Kidney epithelial cell (primary cell): ENCODE results near the gene TXLNG. TPM values are rescaled to one million over a fixed set of nuclear protein-coding genes. Genes with fewer than 3 reads are reported as not detected.

Experiments used
- DNase-seq: peaks from one replicate; pipeline ENCODE4 v3.0.0-alpha.2; 2010; ENCODE audit warnings: low read depth
- H3K27me3 ChIP-seq: 2 replicates; pipeline ENCODE4 v1.6.0; 2011; ENCODE audit warnings: low read length; ENCODE audit not compliant: control insufficient read depth, insufficient read depth
- H3K36me3 ChIP-seq: 2 replicates; pipeline ENCODE4 v1.5.1; 2011; ENCODE audit warnings: low read length; ENCODE audit not compliant: control insufficient read depth, insufficient read depth
- H3K4me3 ChIP-seq: 2 replicates; pipeline ENCODE4 v1.5.1; 2011; ENCODE audit warnings: low read depth, mild to moderate bottlenecking, control low read depth, low read length
- total RNA-seq: library from RNA; depleted of rRNA; stranded (reverse); fragments of >200 nt; gene quantifications from 2 replicates; pipeline ENCODE4 v1.2.3, GENCODE V29; 2015
- TF ChIP-seq, protein P1 (sequence below): IDR thresholded peaks from 2 replicates; pipeline ENCODE4 v1.5.1; 2011; ENCODE audit warnings: mild to moderate bottlenecking, moderate library complexity, low read length, control low read depth, inconsistent platforms; ENCODE audit not compliant: insufficient read depth, poor library complexity, severe bottlenecking

Gene TXLNG
- total RNA-seq = 10.5 and 10.9 TPM in 2 replicates

DNA sequence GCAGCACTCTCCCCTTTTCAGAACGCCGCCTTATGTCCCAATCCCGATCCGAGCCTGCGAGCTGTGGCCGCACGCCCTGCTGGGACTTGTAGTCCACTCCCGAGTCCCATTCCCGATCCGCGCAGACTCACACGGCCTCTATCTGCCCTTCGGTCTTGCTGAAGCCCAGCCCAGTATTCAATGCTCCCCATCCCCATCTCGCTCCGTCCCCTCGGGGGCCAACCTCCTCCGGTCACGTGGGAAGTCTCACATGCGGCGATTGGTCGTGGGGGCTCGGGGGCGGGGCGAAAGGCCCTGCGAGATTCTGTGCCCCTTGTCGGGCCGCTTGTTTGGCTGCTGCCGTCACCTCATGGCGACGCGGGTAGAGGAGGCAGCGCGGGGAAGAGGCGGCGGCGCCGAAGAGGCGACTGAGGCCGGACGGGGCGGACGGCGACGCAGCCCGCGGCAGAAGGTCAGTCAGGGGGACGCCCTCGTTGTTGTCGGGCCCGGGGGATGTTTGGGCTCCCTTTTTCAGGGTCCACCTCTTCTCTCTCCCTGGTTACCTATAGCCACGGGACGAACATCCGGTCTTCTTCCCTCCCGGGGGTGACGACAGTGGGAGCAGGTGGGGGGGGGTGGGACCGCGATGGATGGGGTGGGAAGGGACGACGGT, at the start of gene TXLNG:
Gene TXLNG, plus strand, starts transcription at position 328 of the 652 bp plus-strand sequence. Its CDS starts 22 bp downstream, at position 350.
- Histone ChIP-seq H3K4me3 (peak within 1 kb of the TSS; percentile 96), H3K27me3 (no peaks in the 10 kb centered on the region), H3K36me3 (no peaks in the 10 kb centered on the region)
- peak; percentile 99 for DNase-seq
- TF ChIP-seq, protein P1, sequence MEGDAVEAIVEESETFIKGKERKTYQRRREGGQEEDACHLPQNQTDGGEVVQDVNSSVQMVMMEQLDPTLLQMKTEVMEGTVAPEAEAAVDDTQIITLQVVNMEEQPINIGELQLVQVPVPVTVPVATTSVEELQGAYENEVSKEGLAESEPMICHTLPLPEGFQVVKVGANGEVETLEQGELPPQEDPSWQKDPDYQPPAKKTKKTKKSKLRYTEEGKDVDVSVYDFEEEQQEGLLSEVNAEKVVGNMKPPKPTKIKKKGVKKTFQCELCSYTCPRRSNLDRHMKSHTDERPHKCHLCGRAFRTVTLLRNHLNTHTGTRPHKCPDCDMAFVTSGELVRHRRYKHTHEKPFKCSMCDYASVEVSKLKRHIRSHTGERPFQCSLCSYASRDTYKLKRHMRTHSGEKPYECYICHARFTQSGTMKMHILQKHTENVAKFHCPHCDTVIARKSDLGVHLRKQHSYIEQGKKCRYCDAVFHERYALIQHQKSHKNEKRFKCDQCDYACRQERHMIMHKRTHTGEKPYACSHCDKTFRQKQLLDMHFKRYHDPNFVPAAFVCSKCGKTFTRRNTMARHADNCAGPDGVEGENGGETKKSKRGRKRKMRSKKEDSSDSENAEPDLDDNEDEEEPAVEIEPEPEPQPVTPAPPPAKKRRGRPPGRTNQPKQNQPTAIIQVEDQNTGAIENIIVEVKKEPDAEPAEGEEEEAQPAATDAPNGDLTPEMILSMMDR = no peak

DNA sequence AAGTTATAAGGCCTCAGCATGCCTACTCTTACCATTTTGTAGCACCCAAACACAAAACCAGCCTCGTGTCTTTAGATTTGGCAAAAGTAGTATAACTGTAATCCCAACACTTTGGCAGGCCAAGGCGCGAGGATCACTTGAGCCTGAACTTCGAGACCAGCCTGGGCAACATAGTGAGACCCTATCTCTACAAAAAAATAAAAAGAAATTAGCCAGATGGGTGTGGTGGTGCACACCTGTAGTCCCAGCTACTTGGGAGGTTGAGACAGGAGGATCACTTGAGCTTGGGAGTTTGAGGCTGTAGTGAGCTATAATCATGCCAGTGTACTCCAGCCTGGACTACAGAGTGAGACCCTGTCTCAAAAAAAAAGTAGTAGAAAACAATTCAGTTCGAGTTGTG, 49.2 kb upstream of the TXLNG start:
- Histone ChIP-seq H3K36me3 (no peaks in the 10 kb centered on the region), H3K4me3 (no peak overlapping the region), H3K27me3 (no peaks in the 10 kb centered on the region)
- DNase-seq = no peak
- TF ChIP-seq, protein P1 = no peak

DNA sequence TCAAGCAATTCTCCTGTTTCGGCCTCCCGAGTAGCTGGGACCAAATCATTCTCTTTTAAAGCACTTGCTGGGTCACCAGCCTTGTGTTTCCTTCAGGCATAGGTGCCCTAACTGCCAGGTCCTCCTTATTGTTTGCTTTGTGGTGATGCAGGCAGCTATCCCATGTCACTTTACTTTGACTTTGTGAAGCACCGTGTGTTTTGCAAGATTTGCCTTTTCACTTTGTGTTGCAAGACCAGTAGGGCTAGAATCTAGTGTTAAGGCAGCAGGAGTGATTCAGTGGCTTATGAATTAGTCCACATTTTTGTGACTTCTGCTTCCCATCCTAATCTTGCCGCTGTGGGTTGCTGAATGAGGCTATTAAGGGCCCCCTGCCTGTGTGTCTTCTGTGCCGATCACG, 46.7 kb upstream of the TXLNG start:
- TF ChIP-seq, protein P1 = no peak
- no peaks in the 10 kb centered on the region for H3K36me3 ChIP-seq
- no peak overlapping the region for H3K4me3 ChIP-seq
- H3K27me3 ChIP-seq = no peaks in the 10 kb centered on the region
- no peak for DNase-seq

DNA sequence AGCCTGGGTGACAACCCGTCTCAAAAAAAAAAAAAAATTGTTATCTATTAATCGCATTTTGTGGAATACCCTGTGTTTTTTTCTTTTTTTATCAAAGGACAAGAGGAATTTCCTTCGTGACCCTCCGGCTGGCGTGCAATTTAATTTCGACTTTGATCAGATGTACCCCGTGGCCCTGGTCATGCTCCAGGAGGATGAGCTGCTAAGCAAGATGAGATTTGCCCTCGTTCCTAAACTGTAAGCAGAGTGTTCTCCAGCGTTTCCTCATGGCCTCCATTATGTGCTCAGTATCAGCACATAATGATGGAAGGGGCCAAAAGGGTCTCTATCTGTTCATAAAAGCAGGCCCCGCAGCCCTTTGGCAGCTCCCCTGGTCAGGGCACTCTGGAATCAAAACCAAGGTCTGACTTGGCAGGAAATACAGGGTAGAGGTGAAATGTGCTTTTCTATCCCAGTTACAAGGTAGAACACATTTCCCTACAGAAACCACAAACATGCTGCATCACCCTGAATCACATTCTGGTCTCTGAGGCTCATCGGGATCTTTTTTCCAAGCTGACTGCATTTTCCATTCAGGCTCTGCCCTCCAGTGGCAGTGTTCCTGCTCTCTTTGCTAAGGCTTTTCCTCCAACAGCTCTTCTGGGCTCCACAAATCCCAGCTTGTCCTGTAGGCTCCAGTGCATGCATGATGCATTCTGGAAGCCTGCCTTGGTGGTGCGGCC, 42.5 kb upstream of the TXLNG start:
- peak; percentile 61 for DNase-seq
- H3K4me3 ChIP-seq = no peak overlapping the region
- H3K27me3 ChIP-seq = no peaks in the 10 kb centered on the region
- peaks cover 5% of the 10 kb centered on the region for H3K36me3 ChIP-seq
- TF ChIP-seq, protein P1 = peak; percentile 43

DNA sequence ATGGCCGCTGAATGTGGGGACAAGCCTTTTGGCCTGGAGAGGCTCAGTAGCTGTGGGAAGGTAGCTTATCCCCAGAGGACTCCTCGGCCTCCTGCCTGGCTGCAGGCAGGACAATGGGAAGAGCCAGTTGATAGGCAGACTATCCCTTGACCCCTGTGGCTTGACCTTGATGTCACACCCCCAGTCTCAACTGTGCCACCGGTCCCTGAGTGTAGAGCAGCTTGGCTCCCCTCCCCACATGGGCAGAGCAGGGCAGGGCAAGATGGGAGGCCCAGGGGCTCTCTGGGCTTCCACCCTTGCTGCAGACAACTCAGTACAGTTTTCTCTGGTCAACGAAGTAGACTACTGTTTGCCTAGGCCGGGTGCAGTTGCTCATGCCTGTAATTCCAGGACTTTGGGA, 41.2 kb upstream of the TXLNG start:
- Histone ChIP-seq H3K27me3 (no peaks in the 10 kb centered on the region), H3K36me3 (peaks cover 5% of the 10 kb centered on the region), H3K4me3 (no peak overlapping the region)
- no peak for DNase-seq
- TF ChIP-seq, protein P1 = no peak
